B cell (primary cell): Measurements from ENCODE around the gene SLC25A39. TPM values are rescaled to one million over a fixed set of nuclear protein-coding genes. Genes with fewer than 3 reads are reported as not detected.

ENCODE experiments used
- ATAC-seq: fragments of 200-7000 bp; cut with Tn5 transposase; one replicate; pipeline ENCODE4 v1.10.0; 2021; ENCODE audit warnings: low read depth, mild to moderate bottlenecking, moderate number of reproducible peaks, moderate library complexity
- CTCF ChIA-PET: fragments of 350-600 bp; sonication (Branson Sonifier 250); formaldehyde crosslinking; loops from one replicate; lab custom pipeline; 2021; ENCODE audit warnings: antibody characterized with exemption, inconsistent platforms; lab: Charles Lee
- POLR2A ChIA-PET: fragments of 350-600 bp; sonication (Branson Sonifier 250); formaldehyde crosslinking; loops from one replicate; lab custom pipeline; 2021; ENCODE audit warnings: antibody characterized with exemption; lab: Charles Lee
- DNase-seq: peaks from one replicate; pipeline ENCODE4 v3.0.0; 2013
- H2AFZ ChIP-seq: 2 replicates; pipeline ENCODE4 v1.6.1; 2012; ENCODE audit warnings: mild to moderate bottlenecking, low read depth, low read length; ENCODE audit not compliant: insufficient read depth, poor library complexity, severe bottlenecking
- H3K27ac ChIP-seq, 2 donors: 1 replicate in 1 of 2; 2 replicates in 1 of 2; pipeline ENCODE4 v1.5.1; 2012 to 2013; ENCODE audit warnings: low read length in 2 of 2, mild to moderate bottlenecking in 2 of 2, moderate library complexity in 1 of 2
- H3K27me3 ChIP-seq, 4 experiments: fragments of 200-600 bp in 1 of 4; sonication (generic) in 1 of 4; replicated peaks in 1 of 4; 1 replicate in 2 of 4; 2 replicates in 2 of 4; pipeline versions ENCODE4 v1.6.1 to v1.7.0; 2013 to 2016; ENCODE audit warnings: low read length in 3 of 4, mild to moderate bottlenecking in 2 of 4, mixed read lengths in 1 of 4, moderate library complexity in 1 of 4; ENCODE audit not compliant: insufficient read depth in 4 of 4, control insufficient read depth in 3 of 4; ENCODE audit errors: control extremely low read depth in 1 of 4
- H3K36me3 ChIP-seq, 2 experiments: replicated peaks in 1 of 2; 1 replicate in 1 of 2; 2 replicates in 1 of 2; pipeline versions ENCODE4 v1.6.1 to v1.7.1; 2013; ENCODE audit warnings: low read length in 1 of 2; ENCODE audit not compliant: insufficient read depth in 2 of 2, control insufficient read depth in 1 of 2; ENCODE audit errors: control extremely low read depth in 1 of 2, extremely low read depth in 1 of 2
- H3K4me1 ChIP-seq, 2 donors: fragments of 200-600 bp in 1 of 2; sonication (generic) in 1 of 2; 1 replicate in 1 of 2; 2 replicates in 1 of 2; pipeline versions ENCODE4 v1.5.1 to v1.6.1; 2013 to 2017; ENCODE audit warnings: low read length in 2 of 2; ENCODE audit not compliant: control insufficient read depth in 2 of 2, insufficient read depth in 2 of 2
- H3K4me2 ChIP-seq: replicated peaks from 2 replicates; pipeline ENCODE3; 2012; ENCODE audit warnings: mild to moderate bottlenecking, low read depth, low read length; ENCODE audit not compliant: poor library complexity, severe bottlenecking
- H3K4me3 ChIP-seq, 5 experiments: fragments of 200-600 bp in 1 of 5; sonication (generic) in 1 of 5; 1 replicate in 3 of 5; 2 replicates in 2 of 5; pipeline versions ENCODE4 v1.5.1 to v1.7.0; 2011 to 2016; ENCODE audit warnings: low read length in 4 of 5, mild to moderate bottlenecking in 4 of 5, low read depth in 2 of 5, control low read depth in 1 of 5, moderate library complexity in 1 of 5; ENCODE audit not compliant: insufficient read depth in 1 of 5; ENCODE audit errors: control extremely low read depth in 1 of 5, extremely low read depth in 1 of 5
- H3K79me2 ChIP-seq: fragments of 200-600 bp; sonication (generic); one replicate; pipeline ENCODE4 v1.6.0; 2016; ENCODE audit warnings: low read length; ENCODE audit not compliant: control insufficient read depth, insufficient read depth
- H3K9ac ChIP-seq: fragments of 200-600 bp; sonication (generic); 2 replicates; pipeline ENCODE4 v1.6.1; 2017; ENCODE audit warnings: mild to moderate bottlenecking, low read length, moderate library complexity
- H3K9me3 ChIP-seq, 3 donors: one replicate each; pipeline versions ENCODE4 v1.6.1 to v1.7.1; 2013; ENCODE audit warnings: low read length in 2 of 3; ENCODE audit not compliant: control insufficient read depth in 2 of 3, insufficient read depth in 1 of 3; ENCODE audit errors: control extremely low read depth in 1 of 3
- H4K20me1 ChIP-seq: 2 replicates; pipeline ENCODE4 v1.6.0; 2012; ENCODE audit warnings: mild to moderate bottlenecking, low read length; ENCODE audit not compliant: insufficient read depth, control insufficient read depth, poor library complexity, severe bottlenecking
- H3K27ac Mint-ChIP-seq: one replicate; pipeline ENCODE4 v1.8.0; 2021; ENCODE audit warnings: mixed read lengths
- H3K27me3 Mint-ChIP-seq: one replicate; pipeline ENCODE4 v1.8.0; 2021; ENCODE audit warnings: mixed read lengths
- H3K4me1 Mint-ChIP-seq: one replicate; pipeline ENCODE4 v1.8.0; 2021; ENCODE audit warnings: mixed read lengths
- H3K4me3 Mint-ChIP-seq: one replicate; pipeline ENCODE4 v1.8.0; 2021; ENCODE audit warnings: mixed read lengths
- H3K9me3 Mint-ChIP-seq: one replicate; pipeline ENCODE4 v1.8.0; 2022; ENCODE audit warnings: mixed read lengths; ENCODE audit not compliant: insufficient read depth
- EZH2 ChIP-seq: IDR thresholded peaks from 2 replicates; pipeline ENCODE4 v1.6.1; 2012; ENCODE audit warnings: borderline replicate concordance, low read depth, mild to moderate bottlenecking, moderate library complexity, low read length; ENCODE audit not compliant: insufficient read depth, poor library complexity, severe bottlenecking
- WGBS: methylation state at CpG from one replicate; pipeline ENCODE4 v1.1.5; 2013; ENCODE audit warnings: missing lambda C conversion rate; ENCODE audit not compliant: insufficient coverage; 5-methylcytosine and 5-hydroxymethylcytosine counted together
- intact Hi-C: fragments of 100-400 bp; cut with micrococcal nuclease; formaldehyde crosslinking; loops from one replicate; pipeline ENCODE4 v1.10.0; 2022
- polyA plus RNA-seq: library from polyadenylated mRNA; depleted of rRNA; stranded (reverse); fragments of >200 nt; gene quantifications from 2 replicates; pipeline ENCODE4 v1.2.3, GENCODE V29; 2012
- total RNA-seq, 2 donors: library from RNA; stranded (reverse); fragments of 120-200 nt in 1 of 2; gene quantifications; 1 replicate in 1 of 2; 2 replicates in 1 of 2; pipeline versions ENCODE4 v1.2.3 to v1.2.4, GENCODE V29; 2013 to 2022
- TF ChIP-seq, protein P1 (sequence below): fragments of 200-600 bp; IDR thresholded peaks from one replicate; pipeline ENCODE4 v1.8.0; 2022; ENCODE audit warnings: antibody characterized with exemption, mild to moderate bottlenecking

The SLC25A39 gene
- total and polyA plus RNA-seq, 2 donors (not counting 1 experiment from before 2014, with no cell fraction given): 88.4 to 160 TPM

DNA sequence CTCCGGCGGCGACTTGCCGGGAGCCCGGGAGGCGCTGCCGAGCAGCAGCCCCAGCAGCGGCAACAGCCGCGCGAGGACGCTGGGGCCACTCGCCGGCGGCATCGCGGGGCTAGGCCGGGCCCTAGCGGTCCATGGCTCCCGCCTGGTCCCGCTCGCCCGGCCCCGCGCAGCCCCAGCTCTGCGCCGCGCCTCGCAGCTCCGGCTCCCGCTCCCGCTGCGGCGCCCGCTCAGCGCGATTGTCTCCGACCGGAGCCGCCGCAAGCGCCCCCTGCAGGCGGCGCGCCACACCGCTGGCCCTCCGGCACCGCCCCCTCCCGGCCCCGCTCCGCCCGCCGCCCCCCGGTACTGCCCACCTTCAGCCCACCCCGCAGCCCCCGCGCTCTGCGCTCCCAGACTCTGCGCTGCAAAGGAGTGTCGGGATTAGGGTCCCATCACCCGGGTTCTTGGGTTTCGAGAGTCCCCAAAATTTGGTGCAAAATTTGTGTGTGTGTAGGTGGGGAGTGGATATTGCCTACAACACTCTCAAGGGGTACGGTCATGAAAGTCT is 39.1 kb upstream of the SLC25A39 start, which contains the start of gene FAM171A2:
Gene FAM171A2 (minus strand): TSS at position 241 of the 547 bp plus-strand sequence. CDS start 139 bp downstream, at position 102.
- Histone ChIP-seq H2AFZ (peak within 1 kb of the TSS; percentile 79), H3K27ac (no peak within 1 kb of the TSS), H3K36me3 (no peaks in the 10 kb centered on the region), H3K79me2 (no peaks in the 10 kb centered on the region), H3K4me2 (peak within 1 kb of the TSS; percentile 100), H3K4me1 (peaks cover 10 to 17% of the 10 kb centered on the region in 2 donors), H3K9me3 (no peaks in the 10 kb centered on the region), H3K4me3 (peak within 1 kb of the TSS in 4 of 5 experiments; percentile 29 to 70 (median 56)), H3K27me3 (peaks cover 0 to 35% (median 13%) of the 10 kb centered on the region in 4 experiments), H3K9ac (peak within 1 kb of the TSS; percentile 69), H4K20me1 (no peaks in the 10 kb centered on the region)
- peak; percentile 82 for DNase-seq
- Mint-ChIP-seq H3K9me3 (no peaks in the 10 kb centered on the region), H3K27me3 (peaks cover 39% of the 10 kb centered on the region), H3K4me3 (peak within 1 kb of the TSS; percentile 88), H3K4me1 (peaks cover 9% of the 10 kb centered on the region), H3K27ac (no peak within 1 kb of the TSS)
- CTCF ChIA-PET: interaction anchor here (0.6 to 6.2 kb wide), 17 partner anchors 8 to 284 kb away, joined by 3 to 52 read pairs (median 4); partner anchors contain the start of genes GRN, HDAC5 and TMUB2
- ATAC-seq: peak; percentile 91
- WGBS: under 1% methylated on average over 52 of the region's 63 CpGs
- no peak for TF ChIP-seq EZH2
- TF ChIP-seq, protein P1, sequence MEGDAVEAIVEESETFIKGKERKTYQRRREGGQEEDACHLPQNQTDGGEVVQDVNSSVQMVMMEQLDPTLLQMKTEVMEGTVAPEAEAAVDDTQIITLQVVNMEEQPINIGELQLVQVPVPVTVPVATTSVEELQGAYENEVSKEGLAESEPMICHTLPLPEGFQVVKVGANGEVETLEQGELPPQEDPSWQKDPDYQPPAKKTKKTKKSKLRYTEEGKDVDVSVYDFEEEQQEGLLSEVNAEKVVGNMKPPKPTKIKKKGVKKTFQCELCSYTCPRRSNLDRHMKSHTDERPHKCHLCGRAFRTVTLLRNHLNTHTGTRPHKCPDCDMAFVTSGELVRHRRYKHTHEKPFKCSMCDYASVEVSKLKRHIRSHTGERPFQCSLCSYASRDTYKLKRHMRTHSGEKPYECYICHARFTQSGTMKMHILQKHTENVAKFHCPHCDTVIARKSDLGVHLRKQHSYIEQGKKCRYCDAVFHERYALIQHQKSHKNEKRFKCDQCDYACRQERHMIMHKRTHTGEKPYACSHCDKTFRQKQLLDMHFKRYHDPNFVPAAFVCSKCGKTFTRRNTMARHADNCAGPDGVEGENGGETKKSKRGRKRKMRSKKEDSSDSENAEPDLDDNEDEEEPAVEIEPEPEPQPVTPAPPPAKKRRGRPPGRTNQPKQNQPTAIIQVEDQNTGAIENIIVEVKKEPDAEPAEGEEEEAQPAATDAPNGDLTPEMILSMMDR: peak; percentile 87
- intact Hi-C loops: loop anchor here (1.0 kb wide), 2 partner anchors 9 to 18 kb away; partner anchors contain the start of gene GRN
- POLR2A ChIA-PET: interaction anchor here (0.6 to 0.9 kb wide), 4 partner anchors 13 to 33 kb away, joined by 3 to 5 read pairs (median 4); no protein-coding TSS in a partner anchor
